NB4 (cell line): ENCODE results near the gene RASGEF1C.

Experiments
- DNase-seq: peaks from one replicate; pipeline ENCODE4 v3.0.0; 2010; ENCODE audit warnings: low read depth
- H3K4me3 ChIP-seq: one replicate; pipeline ENCODE4 v1.5.1; 2011; ENCODE audit warnings: mild to moderate bottlenecking, low read depth, low read length, moderate library complexity
- MYC ChIP-seq: IDR thresholded peaks from 2 replicates; pipeline ENCODE4 v1.6.1; 2011; ENCODE audit warnings: low read depth, low read length
- POLR2A ChIP-seq: IDR thresholded peaks from 2 replicates; pipeline ENCODE4 v1.6.1; 2011; ENCODE audit warnings: mild to moderate bottlenecking; ENCODE audit not compliant: insufficient read length; ENCODE audit errors: extremely low read depth
- TF ChIP-seq, protein P1 (sequence below): IDR thresholded peaks from 2 replicates; pipeline ENCODE4 v1.6.1; 2011; ENCODE audit warnings: low read depth, low read length
- TF ChIP-seq, protein P2 (sequence below): IDR thresholded peaks from one replicate; pipeline ENCODE4 v1.5.1; 2012; ENCODE audit warnings: low read depth, low read length

Gene RASGEF1C

DNA sequence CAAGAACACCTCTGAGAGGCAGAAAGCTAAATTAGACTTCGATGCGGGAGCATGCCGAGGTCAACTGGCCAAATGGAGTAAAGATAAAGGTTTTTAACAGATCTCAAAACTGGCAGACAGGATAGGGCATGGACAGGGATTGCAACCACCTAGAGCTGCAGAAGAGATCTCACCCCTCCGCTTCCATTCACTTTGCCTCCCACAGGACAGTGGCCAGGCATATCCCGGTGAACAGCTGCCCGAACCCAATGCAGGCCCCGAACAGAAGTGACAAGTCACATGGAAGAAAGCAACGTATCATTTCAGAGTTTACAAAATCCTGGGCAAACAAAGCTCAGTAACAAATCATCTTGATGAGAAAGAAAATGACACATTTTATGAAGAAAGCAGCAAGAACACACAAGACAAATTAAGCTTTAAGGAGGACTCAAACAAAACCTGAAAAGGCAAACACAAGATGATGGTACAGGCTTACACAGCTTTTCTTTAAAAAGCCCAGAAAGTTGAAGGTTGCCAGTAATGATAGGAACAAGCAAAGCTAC, 155.9 kb downstream of the RASGEF1C start:
- TF ChIP-seq POLR2A (no peak), MYC (no peak)
- TF ChIP-seq, protein P1, sequence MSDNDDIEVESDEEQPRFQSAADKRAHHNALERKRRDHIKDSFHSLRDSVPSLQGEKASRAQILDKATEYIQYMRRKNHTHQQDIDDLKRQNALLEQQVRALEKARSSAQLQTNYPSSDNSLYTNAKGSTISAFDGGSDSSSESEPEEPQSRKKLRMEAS: no peak
- TF ChIP-seq, protein P2, sequence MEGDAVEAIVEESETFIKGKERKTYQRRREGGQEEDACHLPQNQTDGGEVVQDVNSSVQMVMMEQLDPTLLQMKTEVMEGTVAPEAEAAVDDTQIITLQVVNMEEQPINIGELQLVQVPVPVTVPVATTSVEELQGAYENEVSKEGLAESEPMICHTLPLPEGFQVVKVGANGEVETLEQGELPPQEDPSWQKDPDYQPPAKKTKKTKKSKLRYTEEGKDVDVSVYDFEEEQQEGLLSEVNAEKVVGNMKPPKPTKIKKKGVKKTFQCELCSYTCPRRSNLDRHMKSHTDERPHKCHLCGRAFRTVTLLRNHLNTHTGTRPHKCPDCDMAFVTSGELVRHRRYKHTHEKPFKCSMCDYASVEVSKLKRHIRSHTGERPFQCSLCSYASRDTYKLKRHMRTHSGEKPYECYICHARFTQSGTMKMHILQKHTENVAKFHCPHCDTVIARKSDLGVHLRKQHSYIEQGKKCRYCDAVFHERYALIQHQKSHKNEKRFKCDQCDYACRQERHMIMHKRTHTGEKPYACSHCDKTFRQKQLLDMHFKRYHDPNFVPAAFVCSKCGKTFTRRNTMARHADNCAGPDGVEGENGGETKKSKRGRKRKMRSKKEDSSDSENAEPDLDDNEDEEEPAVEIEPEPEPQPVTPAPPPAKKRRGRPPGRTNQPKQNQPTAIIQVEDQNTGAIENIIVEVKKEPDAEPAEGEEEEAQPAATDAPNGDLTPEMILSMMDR: no peak
- DNase-seq: no peak
- H3K4me3 ChIP-seq: no peak overlapping the region

DNA sequence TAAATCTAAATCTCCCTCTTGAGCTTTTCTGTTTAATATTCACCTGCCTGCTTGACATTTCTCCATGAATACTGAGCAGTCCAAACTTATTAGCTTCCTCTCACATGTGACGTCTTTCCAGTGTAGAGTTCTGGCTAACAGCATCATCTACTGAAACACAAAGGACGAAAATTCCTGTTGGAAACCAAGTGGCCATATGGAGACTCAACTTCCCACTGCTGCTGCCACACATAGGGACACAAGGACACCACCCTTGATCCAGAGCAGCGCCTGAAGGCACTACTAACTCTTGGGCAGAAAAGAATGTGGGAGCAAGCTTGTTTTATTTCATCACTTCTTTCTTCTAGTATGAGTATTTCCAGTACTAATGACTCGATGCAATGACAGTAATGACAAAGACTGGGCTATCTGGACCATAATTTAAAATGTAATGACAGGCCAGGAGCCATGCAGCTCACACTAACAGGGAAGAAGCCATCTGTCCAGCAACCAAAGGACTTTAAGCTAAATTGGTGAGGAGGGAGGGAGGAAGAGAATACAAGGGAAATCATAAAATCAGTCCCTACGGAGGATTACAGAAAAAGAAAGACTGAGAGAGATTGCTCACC, 156.7 kb downstream of the RASGEF1C start:
- no peak overlapping the region for H3K4me3 ChIP-seq
- DNase-seq: no peak
- TF ChIP-seq POLR2A: no peak
